ENCODE measurements around the gene MMP11.

MMP11 gene

GRCh38 chr22:23762842-23763578 is 9.6 kb upstream of the MMP11 start, which contains the start of gene C22orf15:
Gene C22orf15, plus strand, starts transcription at chr22:23762990. Its CDS starts 317 bp downstream, at chr22:23763307.
- peak; percentile 67 to 68 for DNase-seq

- DNase-seq = no peak
Measured at GRCh38 chr22:23763579-23763945, 9.1 kb upstream of the MMP11 start.

- DNase-seq = no peak
Measured at GRCh38 chr22:23763954-23764353, 8.7 kb upstream of the MMP11 start.

- no peak for DNase-seq
Measured at GRCh38 chr22:23764899-23765881, 7.5 kb upstream of the MMP11 start.

- no peak for DNase-seq
Measured at GRCh38 chr22:23767303-23767672, 5.4 kb upstream of the MMP11 start.

GRCh38 chr22:23767673-23768548 is 4.7 kb upstream of the MMP11 start, which contains the start of gene CHCHD10:
Gene CHCHD10, minus strand, starts transcription at chr22:23767972. Its CDS starts 98 bp downstream, at chr22:23767874.
- DNase-seq = peak; percentile 72 to 78

GRCh38 chr22:23769321-23769965 is 3.2 kb upstream of the MMP11 start:
- DNase-seq = no peak

GRCh38 chr22:23772315-23772648 is 367 bp upstream of the MMP11 start:
- DNase-seq = no peak

GRCh38 chr22:23773483-23774113 is 949 bp downstream of the MMP11 start:
- DNase-seq = no peak

GRCh38 chr22:23774114-23774921 is 1.7 kb downstream of the MMP11 start:
- DNase-seq = no peak

GRCh38 chr22:23774922-23775436 is 2.3 kb downstream of the MMP11 start:
- DNase-seq = no peak

GRCh38 chr22:23775779-23776375 is 3.2 kb downstream of the MMP11 start:
- no peak for DNase-seq

GRCh38 chr22:23777776-23778576 is 5.3 kb downstream of the MMP11 start:
- no peak for DNase-seq

GRCh38 chr22:23778577-23778900 is 5.9 kb downstream of the MMP11 start:
- no peak for DNase-seq

- no peak for DNase-seq
Measured at GRCh38 chr22:23779083-23779482, 6.4 kb downstream of the MMP11 start.

- DNase-seq = no peak
Measured at GRCh38 chr22:23779731-23780130, 7.1 kb downstream of the MMP11 start.

- no peak for DNase-seq
Measured at GRCh38 chr22:23780146-23780748, 7.6 kb downstream of the MMP11 start.

- DNase-seq = no peak
Measured at GRCh38 chr22:23781065-23781464, 8.4 kb downstream of the MMP11 start.
